NCI-H2107 treated with DMSO at 0.1 percent for 48 hours (cell line): ENCODE results near the gene STK32B.

Source experiments
- DNase-seq: peaks from one replicate; lab custom pipeline; 2025; ENCODE audit not compliant: unreplicated experiment; lab: John Stamatoyannopoulos, UW

The STK32B gene

DNA sequence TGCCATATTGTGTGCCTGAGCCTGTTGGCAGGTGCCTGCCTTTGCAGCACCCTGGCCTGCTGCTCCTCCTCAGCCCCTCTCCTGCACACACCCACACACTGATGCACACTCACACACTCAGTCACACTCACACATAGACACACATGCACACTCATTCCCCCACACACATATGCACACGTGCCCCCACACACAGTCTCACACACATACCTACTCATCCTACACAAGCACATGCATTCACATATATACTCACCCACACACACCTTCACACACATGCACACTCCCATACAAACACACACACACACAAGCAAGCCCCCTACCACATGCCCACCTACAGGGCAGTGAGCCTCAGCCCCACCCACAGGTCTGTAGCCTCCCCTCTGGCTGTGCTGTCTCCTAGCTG, 412.1 kb downstream of the STK32B start:
- DNase-seq: no peak

DNA sequence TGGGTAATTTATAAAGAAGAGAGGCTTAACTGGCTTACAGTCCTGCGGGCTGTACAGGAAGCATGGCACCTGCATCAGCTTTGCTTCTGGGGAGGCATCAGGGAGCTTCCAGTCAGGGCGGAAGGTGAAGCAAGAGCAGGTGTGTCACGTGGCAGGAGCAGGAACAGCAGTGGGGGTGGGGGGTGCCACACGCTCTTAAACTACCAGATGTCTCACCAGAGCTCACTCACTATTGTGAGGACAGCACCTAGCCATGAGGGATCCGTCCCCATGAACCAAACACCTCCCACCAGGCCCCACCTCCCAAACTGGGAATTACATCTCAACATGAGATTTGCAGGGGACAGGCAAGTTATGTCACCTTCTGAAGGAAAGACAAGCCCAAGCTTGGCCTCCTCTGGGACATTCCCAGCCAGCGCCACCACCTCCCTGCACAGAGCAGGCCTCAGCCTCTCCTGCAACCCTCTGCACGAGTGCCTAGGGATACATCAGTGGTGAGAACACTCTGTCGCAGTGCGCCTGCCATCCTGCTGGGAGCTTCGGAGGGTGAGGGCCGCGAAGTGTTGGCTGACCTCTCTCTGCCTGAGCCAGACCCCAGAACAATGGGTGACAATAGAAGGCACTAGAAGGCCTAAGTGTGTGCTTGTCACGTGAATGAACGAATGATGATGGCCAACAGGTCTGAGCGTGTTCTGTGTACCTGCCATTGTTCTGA, 412.8 kb downstream of the STK32B start:
- no peak for DNase-seq

DNA sequence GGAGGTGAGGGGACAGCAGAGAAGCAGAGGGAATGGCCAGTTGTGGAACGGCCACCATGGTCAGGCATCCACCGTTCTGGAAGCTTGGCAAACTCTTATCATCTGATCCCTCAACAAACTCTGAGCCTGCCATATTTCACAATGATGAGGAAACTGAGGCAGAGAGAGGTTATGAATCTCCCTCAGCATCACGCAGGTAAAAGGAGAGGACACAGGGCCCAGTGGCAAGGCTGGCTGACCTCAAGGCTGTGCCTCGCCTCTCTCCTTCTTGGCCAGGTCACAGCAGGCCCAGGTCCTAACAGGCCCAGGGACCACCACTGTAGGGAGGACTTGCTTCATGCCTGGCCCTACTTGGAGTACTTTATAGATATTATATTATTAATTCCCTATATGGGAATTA, 414.2 kb downstream of the STK32B start:
- no peak for DNase-seq

DNA sequence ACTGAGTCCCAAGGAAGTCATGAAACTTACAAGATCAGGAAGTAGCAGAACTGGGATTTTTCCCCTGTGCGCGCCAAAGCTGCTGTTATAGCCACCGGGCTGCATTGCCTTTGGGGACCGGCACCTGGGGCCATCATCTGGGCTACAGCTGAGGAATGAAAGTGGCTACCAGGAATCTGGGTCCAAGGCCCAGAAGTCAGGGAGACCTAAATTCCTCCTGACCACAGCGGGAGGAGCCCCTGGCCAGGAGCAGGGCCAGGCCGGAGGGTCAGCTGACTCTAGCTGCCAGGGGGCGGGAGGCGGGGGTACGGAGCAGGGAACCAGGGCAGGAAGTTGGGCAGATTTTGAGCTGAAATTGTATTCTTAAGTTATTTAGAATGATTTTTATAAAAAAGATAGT, 414.7 kb downstream of the STK32B start:
- no peak for DNase-seq

DNA sequence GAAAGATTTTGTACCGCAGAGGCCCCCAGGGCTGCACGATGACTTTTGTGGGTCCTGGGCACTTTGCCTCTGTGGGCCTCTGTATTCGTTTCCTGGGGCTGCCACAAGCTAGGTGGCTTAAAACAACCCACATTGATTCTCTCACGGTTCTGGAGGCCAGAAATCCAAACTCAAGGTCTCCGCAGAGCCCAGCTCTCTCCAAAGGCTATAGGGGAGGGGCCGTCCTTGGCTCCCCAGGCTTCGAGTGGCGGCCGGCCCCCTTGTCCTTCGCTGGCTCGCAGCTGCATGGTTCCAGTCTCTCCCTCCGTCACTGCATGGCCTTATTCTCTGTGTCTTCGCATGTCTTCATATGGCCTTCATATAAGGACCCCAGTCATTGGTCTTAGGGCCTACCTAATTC, 415.8 kb downstream of the STK32B start:
- no peak for DNase-seq

DNA sequence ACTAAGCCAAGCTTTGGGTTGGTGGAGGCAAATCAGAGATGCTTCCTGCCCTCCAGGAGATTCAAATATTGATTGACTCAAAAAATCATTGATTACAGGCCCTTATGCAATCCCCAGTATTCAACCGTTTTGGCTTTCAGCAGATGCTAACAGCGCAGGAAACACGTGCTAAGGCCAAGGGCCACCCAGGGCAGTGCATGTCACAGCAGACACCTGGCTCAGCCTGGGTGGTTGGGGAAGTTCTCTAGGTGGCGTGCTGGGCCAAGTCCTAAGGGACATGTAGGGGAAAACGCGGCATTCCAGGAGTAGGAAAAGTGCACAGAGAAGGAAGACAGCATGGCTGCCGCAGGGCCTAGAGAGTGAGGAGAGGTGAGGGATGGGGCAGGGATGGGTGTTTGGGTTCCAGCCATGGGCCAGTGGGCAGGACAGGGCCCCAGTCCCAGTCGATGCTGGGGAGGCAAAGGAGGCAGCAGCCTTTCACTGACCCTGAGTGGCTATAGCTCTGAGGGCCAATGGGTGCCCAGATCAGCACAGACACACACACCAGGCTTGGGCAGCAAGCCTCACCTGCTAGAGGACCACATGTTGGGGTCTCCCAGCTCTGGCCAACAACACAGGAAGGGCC, 418.0 kb downstream of the STK32B start:
- no peak for DNase-seq

DNA sequence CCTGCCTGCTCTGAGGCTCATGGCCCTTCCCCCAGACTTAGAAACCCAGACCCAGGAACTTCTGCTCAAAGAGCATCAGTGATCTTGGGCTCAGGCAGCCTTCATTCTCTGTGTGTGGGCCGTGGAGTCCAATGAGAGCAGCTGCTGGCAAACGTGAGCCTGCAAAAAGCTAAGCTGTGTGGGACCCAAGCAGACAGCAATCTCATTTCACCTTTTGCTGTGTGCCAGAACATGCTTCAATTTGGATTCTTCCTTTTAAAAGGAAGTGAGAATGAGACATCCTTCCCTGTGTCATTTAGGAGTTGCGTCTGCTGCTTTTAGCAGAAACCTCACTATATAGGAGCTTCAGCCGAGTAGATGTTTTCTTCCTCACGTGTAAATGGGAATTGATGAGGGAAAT, 418.6 kb downstream of the STK32B start:
- DNase-seq: no peak

DNA sequence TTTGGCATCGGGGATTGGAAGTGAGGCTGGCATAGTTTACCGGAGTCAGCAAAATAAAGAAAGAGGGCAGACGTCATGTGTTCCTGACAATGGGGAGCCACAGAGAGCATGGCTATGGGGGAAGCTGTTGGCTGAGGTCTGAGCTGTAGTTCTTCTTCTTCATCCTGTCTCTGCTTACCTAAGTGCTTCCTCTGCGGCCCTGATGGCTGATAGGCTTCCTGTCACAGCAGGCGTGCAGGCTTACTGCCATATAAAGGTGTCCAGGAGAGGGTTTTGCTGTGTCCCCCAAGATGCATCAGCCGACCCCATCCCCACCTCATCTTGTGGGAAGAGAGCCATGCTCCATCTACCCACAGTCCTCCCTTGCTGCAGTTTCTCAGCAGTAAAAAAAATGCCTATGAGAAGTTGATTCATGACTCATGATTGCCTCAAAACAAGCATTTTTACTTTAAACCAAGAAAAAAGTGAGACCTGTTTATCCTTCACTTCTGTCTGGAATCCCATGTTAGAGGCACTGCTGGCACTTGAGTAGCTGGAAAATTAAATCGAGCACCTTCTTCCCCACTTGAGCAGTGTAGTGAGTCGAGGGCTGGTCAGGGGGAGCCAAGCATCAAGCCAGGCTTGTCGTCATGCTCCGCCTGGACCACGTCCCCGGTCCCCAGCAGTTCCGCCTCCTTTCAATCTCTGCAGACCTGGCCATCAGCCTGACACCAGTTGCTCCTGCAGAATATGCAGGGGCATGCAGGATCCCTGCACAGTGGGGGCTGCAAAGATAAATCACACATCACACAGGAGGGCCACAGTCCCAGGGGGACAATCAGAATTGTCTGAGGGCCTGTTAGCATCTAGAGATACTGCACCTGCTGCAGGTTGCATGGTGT, 419.3 kb downstream of the STK32B start:
- DNase-seq: no peak

DNA sequence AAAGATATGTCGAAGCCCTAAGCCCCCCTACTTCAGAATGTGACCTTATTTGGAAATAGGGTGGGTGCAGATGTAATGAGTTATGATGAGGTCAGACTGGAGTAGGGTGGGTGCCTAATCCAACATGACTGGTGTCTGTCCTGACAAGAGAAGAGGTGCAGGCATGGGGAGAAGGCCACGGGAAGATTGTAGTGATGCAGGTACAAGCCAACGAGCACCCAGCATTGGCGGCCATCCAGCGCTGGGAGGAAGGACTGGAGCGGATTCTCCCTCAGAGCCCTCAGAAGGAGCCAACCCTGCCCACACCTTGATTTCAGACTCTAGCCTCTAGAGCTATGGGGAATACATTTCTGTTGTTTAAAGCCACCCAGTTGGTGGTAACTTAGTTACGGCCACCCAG, 419.9 kb downstream of the STK32B start:
- no peak for DNase-seq

DNA sequence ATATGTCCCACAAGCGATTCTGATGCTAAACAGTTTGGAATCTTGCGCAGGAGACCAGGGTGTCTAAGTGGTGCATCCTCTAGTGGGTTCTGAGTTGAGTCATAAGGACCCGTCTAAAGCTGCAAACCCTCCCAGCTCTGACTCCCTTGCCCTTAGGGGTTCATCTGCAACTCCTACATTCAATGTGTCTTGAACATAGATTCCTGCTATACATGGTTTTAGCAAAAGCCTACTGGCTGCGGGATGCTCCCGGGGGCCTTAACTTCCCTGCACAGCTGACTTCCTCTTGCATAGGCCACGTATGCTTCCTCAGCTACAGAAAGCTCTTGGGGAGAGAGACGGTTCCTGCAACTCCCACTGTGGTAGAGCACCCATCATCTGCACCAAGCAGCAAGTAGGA, 420.4 kb downstream of the STK32B start:
- no peak for DNase-seq

DNA sequence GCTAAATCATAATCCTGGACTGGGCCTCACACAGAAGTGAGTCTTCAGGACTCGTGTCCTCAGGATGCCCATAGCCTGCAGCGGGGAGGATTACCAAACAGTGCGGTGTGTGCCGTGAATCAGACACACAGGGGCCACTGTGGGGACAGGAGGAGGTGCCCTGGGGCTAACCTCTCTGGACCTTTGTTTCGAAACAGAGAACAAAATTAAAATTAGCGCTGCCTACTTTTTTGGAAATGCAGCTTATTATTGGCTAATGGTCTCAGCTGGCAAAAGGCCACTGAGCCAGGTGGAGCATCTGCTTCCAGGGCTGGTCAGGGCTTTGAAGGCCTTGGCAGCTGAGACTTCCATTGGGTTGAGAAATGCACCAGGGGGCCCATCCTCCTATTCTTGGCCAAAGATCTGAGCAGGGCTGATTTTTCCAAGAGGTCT, 420.9 kb downstream of the STK32B start:
- no peak for DNase-seq

DNA sequence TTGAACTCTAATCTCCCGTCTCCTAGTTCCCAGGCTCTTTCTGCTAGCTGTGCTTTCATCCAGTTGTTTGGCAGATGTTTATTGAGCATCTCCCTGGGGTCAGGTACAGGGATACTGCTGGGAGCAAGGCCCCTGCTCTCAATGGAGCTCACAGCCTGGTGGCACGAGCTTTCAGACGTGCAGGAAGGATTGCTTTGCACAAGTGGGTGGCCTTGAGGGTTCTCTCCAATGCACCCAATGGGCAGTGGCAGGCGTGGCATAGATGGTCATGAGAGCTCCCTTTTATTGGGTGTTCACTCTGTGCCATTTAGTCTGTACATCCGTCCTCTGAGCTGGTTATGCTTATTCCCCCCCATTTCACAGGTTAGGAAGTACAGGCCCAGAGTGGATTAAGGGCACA, 421.8 kb downstream of the STK32B start:
- no peak for DNase-seq

DNA sequence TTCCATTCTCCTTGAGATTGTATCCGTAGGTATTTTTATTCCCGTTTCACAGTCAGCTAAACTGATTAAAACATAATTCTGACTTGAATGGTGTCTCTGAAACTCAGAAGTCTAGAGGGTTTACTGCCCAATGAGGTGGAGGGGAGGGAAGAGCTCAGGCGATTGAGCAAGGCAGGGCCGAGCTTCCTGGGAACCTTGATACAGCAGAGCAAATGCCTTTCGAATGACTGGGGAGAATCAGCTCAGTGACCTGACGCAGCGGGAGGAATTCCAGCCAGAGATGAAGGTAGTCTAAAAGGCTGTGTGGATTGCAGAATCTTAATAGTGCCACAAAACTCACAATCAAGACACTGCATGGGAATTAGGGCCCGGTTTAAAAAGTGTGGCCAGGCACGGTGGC, 423.5 kb downstream of the STK32B start:
- DNase-seq: no peak

DNA sequence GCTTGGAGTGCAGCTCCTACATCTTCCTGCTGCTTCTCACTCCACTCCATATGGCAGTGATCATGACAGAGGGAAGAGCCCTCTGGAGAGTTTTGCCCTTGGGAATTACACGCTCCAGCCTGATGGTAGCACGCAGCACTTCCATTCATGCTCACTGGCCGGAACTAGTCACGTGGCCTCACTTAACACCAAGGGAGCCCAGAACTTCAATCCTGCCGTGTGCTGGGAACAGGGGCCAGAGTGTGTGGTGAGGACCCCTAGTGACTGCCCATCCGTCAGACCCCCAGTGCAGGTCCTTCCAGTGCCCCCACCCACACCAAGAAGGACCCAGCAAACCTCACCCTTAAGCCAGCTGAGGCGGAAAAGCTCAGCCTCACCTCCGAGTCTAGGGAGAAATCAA, 426.3 kb downstream of the STK32B start:
- no peak for DNase-seq

DNA sequence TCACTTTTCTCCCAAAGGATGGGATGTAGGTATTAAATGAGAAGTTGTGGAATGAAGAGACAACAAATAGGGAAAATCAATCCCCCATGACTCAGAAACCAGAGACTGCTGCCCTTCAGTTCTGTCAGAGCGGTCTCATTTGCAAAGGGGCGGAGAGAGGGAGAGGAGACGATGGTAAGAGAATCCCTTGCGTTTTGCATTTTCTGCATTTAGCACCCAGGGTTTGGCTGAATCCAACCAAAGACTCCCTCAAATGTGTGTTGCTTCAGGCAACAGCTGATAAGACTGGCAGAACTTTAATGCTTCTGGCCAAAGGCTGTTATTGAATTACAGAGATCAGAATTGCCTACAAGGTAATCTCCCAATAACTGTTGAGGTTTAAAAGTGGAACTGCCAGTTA, 426.9 kb downstream of the STK32B start:
- DNase-seq: no peak

DNA sequence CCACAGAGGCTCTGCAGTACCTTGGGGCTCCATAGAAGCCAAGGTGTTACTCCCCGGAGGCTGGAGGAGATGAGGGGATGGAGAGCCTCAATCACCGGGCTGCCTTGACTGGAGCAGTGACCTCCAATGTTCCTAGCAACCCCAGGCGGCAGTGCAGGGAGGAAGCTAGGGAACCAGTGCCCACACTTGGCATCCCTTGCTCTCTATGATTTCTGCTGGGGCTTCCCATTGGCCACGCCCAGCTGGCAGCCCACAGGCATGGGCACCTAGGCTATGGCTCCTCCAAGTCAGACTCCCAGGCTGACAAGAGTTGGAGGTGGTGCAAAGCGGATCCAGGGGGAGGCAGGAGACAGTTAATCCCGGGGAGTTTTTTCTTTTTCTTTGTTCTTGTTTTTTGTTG, 427.4 kb downstream of the STK32B start:
- no peak for DNase-seq

DNA sequence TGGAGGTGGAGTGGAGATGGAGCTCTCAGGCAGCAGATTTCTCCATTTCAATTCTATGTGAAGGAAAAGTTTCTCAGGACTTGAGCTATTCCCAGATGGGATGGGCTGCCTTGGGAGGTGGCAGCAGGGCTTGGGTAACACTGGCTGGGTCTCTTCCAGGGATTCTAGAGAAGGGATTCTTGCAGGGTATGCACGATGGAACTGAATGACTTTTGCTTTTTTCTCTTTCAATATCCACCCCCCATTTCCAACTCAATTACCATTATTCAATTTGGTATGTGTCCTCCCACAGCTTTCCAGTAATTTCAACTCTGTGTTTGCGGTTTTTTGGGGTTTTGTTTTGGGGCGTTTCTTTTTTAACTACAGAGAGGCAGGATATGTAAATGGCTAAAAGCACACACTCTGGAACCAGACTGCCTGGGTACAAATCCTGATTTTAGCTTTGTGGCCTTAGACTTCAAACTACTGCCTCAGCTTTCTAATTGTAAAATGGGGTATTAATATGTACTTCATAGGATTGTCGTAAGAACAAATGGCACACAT, 428.3 kb downstream of the STK32B start:
- no peak for DNase-seq

DNA sequence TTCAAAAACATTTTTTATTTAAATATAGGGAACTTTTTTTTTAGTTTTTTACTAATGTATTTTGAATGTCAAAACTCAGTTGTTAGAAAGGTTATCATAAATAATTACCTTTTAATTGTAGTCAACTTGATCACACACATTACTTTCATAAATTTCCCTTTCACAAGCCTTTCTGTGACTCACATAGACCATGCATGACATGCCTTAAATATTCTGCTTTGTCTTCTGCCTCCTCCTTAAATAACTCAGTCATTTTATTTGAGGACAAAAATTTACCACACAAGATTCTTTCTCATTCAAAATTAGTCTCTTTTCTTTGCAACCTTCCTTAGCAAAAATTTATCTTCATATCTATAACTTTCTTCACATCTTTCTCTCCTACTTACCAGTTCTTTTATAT, 437.1 kb downstream of the STK32B start:
- DNase-seq: no peak

DNA sequence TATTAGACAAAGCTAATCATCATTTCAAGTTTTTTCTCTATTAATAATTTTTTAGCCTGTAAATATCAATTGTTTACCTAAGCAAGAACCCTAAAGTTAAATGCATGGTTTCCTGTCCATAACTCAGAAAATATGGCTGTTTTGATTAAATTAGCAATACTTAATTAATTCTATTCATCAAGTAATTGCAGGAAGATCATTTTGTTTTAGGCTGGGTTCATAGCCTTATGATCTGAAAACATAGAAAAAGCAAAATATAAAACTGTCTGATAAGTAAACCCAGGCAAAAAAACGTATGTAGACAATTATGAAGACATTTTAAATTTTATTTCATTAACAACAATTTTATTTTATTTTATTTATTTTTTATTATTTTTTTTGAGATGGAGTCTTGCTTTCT, 438.0 kb downstream of the STK32B start:
- no peak for DNase-seq

DNA sequence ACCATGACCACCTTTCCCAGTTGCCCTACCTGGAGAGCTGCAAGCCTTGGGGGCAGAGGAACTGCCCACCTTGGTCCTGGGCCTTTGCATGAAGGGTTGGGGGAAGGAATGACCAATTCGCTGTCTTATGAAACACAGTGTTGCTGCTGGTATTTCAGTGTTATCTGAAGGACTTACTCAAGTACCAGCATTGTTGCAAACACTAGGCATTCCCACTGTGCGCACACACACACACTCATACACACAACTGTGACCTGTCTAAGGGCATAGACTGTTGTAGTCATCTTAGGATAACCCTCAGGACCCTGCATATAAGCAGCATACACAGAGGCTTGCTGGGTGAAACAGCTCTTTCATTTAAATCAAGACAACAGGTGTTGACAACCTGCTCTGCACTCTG, 446.2 kb downstream of the STK32B start:
- no peak for DNase-seq

DNA sequence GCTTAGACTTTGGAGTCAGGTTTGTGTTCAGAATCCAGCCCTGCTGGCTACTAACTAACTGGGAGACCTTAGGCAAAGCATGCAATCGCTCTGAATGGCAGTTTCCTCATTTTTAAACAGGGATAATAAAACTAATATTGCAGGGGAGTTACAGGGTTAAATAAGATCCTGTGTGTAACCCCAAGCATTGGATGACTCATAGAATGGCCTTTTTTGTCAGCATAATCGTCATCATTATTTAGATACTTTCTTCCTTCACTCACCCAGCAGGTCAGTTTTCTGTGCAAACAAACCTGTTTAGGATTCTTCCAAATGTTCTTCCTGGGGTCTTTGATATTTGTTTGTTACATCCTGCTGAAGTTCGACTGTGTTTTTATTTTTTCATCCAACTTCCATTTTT, 448.9 kb downstream of the STK32B start:
- DNase-seq: no peak
